ENCODE measurements around the gene TRIM71. TPM values are rescaled to one million over a fixed set of nuclear protein-coding genes. Genes with fewer than 3 reads are reported as not detected.

TRIM71 gene
- total and polyA plus RNA-seq, 2 of the 13 experiments (the other 11 are each of a cell fraction or from before 2014, with no cell fraction given) = 21.7 to 76.9 TPM

DNA sequence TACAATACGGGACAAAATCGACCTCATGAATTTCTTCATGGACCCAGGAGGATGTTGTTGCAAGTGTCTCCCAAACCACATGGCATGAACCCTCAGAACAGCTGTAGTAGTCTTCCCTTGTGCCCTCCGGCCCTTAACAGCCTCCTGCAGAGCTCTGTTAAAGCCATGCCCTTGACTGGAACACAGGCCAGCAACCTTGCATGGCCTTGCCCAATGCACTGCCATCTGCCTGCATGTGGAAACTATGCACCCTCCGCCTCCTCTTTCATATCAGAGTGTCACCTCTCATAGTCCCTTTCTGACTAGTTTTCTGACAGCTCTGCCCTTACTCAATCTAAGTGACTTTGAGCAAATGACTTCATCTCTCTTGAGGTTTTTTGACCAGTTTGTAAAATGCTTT, 39.4 kb upstream of the TRIM71 start (continued):
- TF ChIP-seq MZF1 (CRISPR knock-in tag; IDR thresholded peaks at IDR 0.05; ENCODE audit: borderline replicate concordance) (no peak), ZKSCAN5 (CRISPR knock-in tag; IDR thresholded peaks at IDR 0.05) (no peak), XBP1 (CRISPR knock-in tag; IDR thresholded peaks at IDR 0.05) (no peak), EEA1 (CRISPR knock-in tag; IDR thresholded peaks at IDR 0.05; ENCODE audit: borderline replicate concordance) (no peak), HNRNPK (IDR thresholded peaks at IDR 0.05; ENCODE audit: low read depth, low read length, poor library complexity, severe bottlenecking) (no peak), HNRNPL (IDR thresholded peaks at IDR 0.05; ENCODE audit: low read depth, low read length) (no peak), SMC3 (IDR thresholded peaks at IDR 0.05; ENCODE audit: low read length) (0 out of 2 replicates have a peak, but pooled peaks have one; percentile 19), ZNF205 (CRISPR knock-in tag; IDR thresholded peaks at IDR 0.05) (no peak), ZNF34 (CRISPR knock-in tag; IDR thresholded peaks at IDR 0.05; ENCODE audit: borderline replicate concordance) (no peak), MEIS2 (CRISPR knock-in tag; IDR thresholded peaks at IDR 0.05) (no peak), THYN1 (CRISPR knock-in tag; IDR thresholded peaks at IDR 0.05; ENCODE audit: borderline replicate concordance, low read depth) (no peak), SALL1 (CRISPR knock-in tag; IDR thresholded peaks at IDR 0.05) (peak; percentile 38; the same call in 1 of the 2 replicates), SMAD1 (CRISPR knock-in tag; IDR thresholded peaks at IDR 0.05; ENCODE audit: borderline replicate concordance, low read depth) (no peak)
- TF ChIP-seq, protein P1, sequence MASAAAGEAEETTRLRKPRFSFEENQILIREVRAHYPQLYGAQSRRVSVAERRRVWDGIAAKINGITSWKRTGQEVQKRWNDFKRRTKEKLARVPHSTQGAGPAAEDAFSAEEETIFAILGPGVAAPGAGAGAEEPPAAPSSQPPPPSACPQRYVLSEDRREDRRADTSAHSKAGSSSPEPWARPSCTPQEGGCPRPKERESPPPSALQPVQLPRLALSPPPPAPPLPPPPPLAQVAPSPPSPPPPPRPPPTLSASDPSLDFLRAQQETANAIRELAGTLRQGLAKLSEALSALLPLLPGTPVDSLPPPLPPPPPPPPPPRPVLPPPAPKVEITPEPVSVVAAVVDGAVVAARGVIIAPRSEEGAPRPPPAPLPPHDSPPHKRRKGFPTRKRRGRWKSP (CRISPR knock-in tag; IDR thresholded peaks at IDR 0.05) = no peak
- TF ChIP-seq, protein P2, sequence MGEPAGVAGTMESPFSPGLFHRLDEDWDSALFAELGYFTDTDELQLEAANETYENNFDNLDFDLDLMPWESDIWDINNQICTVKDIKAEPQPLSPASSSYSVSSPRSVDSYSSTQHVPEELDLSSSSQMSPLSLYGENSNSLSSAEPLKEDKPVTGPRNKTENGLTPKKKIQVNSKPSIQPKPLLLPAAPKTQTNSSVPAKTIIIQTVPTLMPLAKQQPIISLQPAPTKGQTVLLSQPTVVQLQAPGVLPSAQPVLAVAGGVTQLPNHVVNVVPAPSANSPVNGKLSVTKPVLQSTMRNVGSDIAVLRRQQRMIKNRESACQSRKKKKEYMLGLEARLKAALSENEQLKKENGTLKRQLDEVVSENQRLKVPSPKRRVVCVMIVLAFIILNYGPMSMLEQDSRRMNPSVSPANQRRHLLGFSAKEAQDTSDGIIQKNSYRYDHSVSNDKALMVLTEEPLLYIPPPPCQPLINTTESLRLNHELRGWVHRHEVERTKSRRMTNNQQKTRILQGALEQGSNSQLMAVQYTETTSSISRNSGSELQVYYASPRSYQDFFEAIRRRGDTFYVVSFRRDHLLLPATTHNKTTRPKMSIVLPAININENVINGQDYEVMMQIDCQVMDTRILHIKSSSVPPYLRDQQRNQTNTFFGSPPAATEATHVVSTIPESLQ (CRISPR knock-in tag; conservative IDR thresholded peaks at IDR 0.05) = no peak
- TF ChIP-seq, protein P3, sequence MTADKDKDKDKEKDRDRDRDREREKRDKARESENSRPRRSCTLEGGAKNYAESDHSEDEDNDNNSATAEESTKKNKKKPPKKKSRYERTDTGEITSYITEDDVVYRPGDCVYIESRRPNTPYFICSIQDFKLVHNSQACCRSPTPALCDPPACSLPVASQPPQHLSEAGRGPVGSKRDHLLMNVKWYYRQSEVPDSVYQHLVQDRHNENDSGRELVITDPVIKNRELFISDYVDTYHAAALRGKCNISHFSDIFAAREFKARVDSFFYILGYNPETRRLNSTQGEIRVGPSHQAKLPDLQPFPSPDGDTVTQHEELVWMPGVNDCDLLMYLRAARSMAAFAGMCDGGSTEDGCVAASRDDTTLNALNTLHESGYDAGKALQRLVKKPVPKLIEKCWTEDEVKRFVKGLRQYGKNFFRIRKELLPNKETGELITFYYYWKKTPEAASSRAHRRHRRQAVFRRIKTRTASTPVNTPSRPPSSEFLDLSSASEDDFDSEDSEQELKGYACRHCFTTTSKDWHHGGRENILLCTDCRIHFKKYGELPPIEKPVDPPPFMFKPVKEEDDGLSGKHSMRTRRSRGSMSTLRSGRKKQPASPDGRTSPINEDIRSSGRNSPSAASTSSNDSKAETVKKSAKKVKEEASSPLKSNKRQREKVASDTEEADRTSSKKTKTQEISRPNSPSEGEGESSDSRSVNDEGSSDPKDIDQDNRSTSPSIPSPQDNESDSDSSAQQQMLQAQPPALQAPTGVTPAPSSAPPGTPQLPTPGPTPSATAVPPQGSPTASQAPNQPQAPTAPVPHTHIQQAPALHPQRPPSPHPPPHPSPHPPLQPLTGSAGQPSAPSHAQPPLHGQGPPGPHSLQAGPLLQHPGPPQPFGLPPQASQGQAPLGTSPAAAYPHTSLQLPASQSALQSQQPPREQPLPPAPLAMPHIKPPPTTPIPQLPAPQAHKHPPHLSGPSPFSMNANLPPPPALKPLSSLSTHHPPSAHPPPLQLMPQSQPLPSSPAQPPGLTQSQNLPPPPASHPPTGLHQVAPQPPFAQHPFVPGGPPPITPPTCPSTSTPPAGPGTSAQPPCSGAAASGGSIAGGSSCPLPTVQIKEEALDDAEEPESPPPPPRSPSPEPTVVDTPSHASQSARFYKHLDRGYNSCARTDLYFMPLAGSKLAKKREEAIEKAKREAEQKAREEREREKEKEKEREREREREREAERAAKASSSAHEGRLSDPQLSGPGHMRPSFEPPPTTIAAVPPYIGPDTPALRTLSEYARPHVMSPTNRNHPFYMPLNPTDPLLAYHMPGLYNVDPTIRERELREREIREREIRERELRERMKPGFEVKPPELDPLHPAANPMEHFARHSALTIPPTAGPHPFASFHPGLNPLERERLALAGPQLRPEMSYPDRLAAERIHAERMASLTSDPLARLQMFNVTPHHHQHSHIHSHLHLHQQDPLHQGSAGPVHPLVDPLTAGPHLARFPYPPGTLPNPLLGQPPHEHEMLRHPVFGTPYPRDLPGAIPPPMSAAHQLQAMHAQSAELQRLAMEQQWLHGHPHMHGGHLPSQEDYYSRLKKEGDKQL (CRISPR knock-in tag; IDR thresholded peaks at IDR 0.05; ENCODE audit: low read depth) = no peak
- TF ChIP-seq, protein P4, sequence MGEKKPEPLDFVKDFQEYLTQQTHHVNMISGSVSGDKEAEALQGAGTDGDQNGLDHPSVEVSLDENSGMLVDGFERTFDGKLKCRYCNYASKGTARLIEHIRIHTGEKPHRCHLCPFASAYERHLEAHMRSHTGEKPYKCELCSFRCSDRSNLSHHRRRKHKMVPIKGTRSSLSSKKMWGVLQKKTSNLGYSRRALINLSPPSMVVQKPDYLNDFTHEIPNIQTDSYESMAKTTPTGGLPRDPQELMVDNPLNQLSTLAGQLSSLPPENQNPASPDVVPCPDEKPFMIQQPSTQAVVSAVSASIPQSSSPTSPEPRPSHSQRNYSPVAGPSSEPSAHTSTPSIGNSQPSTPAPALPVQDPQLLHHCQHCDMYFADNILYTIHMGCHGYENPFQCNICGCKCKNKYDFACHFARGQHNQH (CRISPR knock-in tag; IDR thresholded peaks at IDR 0.05) = no peak
- TF ChIP-seq, protein P5, sequence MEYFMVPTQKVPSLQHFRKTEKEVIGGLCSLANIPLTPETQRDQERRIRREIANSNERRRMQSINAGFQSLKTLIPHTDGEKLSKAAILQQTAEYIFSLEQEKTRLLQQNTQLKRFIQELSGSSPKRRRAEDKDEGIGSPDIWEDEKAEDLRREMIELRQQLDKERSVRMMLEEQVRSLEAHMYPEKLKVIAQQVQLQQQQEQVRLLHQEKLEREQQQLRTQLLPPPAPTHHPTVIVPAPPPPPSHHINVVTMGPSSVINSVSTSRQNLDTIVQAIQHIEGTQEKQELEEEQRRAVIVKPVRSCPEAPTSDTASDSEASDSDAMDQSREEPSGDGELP (IDR thresholded peaks at IDR 0.05; ENCODE audit: borderline replicate concordance, low read depth) = no peak
- TF ChIP-seq, protein P6, sequence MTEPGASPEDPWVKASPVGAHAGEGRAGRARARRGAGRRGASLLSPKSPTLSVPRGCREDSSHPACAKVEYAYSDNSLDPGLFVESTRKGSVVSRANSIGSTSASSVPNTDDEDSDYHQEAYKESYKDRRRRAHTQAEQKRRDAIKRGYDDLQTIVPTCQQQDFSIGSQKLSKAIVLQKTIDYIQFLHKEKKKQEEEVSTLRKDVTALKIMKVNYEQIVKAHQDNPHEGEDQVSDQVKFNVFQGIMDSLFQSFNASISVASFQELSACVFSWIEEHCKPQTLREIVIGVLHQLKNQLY (CRISPR knock-in tag; IDR thresholded peaks at IDR 0.05) = no peak

Data from HepG2 (cell line).